D721Med (cell line): Measurements from ENCODE around the gene TMLHE.
"Not testable (repeated sequence)": the region's sequence is repeated elsewhere in the genome, so short reads cannot be mapped to it uniquely, and the experiment has no call there.

Experiments
- DNase-seq: peaks from one replicate; pipeline ENCODE4 v3.0.0; 2011; ENCODE audit warnings: low spot score; ENCODE audit not compliant: insufficient read length
- FAIRE-seq: peaks from 2 replicates; lab custom pipeline; 2011; peaks lifted over from hg19 to GRCh38; lab: Jason Lieb, UNC
- TF ChIP-seq, protein P1 (sequence below): IDR thresholded peaks from 2 replicates; pipeline ENCODE4 v1.5.1; 2012; ENCODE audit warnings: mild to moderate bottlenecking, control low read depth; ENCODE audit not compliant: insufficient read depth; ENCODE audit errors: missing control alignments

Gene TMLHE, protein sequence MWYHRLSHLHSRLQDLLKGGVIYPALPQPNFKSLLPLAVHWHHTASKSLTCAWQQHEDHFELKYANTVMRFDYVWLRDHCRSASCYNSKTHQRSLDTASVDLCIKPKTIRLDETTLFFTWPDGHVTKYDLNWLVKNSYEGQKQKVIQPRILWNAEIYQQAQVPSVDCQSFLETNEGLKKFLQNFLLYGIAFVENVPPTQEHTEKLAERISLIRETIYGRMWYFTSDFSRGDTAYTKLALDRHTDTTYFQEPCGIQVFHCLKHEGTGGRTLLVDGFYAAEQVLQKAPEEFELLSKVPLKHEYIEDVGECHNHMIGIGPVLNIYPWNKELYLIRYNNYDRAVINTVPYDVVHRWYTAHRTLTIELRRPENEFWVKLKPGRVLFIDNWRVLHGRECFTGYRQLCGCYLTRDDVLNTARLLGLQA

DNA sequence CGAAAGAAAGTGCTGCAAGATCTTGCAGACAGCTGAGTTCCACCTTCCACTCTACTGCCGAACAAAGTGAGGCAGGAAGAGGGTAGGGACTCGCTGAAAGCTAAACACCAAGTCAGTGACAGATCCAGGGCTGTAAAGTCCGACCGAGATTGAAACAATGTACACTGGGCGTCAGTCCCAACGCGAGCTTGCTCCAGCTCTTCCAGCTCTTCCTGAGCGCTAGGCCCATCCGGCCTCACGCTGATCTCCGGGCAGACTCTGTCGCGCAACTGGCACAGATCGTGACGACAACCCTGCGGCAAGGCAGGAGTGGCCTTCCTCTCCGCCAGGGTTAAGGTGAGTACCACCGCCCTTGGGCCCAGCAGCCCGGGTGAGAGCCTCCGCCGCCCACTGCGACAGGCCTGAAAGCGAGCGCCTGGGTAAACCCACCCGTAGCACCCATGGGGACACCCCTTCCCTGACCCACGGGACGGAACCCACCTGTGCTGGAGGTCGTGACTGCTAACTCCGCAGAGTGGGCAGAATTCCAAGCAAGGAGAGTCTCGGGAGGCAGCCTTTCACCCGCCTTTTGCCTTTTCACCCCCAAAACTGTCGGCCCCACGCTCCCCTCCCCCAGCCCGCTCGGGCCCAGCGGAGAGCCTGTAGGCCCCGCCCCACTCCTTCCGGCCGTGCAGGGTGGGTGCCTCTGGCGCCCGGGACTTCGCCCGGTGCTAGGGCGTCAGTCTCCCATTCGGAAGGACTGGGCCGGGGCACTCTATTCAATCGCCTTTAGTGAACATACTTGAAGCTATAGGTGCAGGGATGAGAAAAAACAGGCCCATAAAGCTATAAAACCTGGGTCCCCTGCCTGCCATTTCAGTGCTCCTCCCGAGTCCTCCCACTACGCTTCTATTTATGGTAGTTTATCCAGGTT lies at the start of gene TMLHE, which contains the start of gene SPRY3:
Gene TMLHE (minus strand): TSS at position 641 of the 913 bp plus-strand sequence. CDS start 67,676 bp downstream, outside the sequence.
Gene SPRY3 (plus strand): TSS at position 275 of the 913 bp plus-strand sequence.
- no peak for FAIRE-seq

DNA sequence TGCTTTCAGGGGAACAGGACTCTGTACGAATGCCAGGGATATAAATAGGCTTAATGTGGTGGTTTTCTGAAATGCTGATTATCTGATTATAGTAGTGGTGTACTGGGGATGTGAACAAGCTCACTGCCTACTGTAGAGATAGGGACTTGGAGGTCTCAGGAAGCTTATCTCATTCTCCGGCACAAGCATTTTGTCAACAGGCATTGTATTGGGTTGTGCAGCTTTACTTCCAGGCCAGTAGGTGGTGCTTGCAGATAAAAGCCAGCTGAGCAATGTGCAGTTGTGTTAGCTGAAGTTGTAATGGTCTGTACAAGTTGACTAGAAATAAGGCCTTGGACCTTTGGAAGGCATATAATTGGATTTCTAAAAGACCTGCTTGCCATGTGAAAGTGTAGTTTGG lies 49.5 kb upstream of the TMLHE start:
- DNase-seq (no peak), FAIRE-seq (no peak)
- TF ChIP-seq, protein P1, sequence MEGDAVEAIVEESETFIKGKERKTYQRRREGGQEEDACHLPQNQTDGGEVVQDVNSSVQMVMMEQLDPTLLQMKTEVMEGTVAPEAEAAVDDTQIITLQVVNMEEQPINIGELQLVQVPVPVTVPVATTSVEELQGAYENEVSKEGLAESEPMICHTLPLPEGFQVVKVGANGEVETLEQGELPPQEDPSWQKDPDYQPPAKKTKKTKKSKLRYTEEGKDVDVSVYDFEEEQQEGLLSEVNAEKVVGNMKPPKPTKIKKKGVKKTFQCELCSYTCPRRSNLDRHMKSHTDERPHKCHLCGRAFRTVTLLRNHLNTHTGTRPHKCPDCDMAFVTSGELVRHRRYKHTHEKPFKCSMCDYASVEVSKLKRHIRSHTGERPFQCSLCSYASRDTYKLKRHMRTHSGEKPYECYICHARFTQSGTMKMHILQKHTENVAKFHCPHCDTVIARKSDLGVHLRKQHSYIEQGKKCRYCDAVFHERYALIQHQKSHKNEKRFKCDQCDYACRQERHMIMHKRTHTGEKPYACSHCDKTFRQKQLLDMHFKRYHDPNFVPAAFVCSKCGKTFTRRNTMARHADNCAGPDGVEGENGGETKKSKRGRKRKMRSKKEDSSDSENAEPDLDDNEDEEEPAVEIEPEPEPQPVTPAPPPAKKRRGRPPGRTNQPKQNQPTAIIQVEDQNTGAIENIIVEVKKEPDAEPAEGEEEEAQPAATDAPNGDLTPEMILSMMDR, result peak; percentile 5

More for the DNA sequence above, at the start of gene TMLHE, which contains the start of gene SPRY3:
- TF ChIP-seq, protein P1, result no peak
- DNase-seq, result no peak

GRCh38 chrX:155645180-155645579 lies 32.4 kb upstream of the TMLHE start:
- FAIRE-seq, result no peak
- DNase-seq, result no peak
- TF ChIP-seq, protein P1, result no peak

DNA sequence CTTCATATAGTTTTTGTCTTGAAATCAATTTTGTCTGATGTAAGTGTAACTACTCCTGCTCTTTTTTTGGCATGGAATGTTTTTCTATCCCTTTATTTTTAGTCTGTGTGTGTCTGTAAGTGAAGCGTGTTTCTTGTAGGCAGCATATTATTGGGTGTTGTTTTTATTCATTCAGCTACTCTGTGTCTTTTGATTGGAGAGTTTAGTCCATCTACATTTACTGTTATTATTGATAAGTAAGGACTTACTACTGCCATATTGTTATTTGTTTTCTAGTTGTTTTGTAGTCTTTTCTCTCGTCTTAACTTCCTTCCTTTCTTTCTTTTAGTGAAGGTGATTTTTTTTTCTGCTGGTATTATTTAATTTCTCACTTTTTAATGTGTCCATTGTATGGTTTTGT lies 30.5 kb upstream of the TMLHE start:
- TF ChIP-seq, protein P1, result no peak
- no peak for FAIRE-seq
- no peak for DNase-seq

DNA sequence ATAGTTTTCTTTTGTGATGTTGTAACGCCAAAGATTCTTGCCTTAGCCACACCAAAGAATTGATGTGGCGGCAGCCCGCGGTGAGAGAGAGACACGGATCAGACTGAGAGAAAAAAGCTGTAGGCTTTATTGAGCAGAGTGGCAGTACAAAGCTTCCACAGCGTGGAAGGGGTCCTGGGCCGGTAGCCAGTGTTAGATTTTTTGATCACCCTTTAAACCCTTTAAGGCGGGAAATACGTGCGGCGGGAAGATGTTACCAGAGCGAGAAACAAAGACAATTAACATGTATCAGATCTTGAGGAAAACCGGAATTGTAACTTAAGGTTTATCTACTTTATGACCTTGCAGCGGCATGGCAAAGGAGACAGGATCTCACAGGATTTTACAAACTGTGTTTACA lies 28.6 kb upstream of the TMLHE start:
- DNase-seq, FAIRE-seq: not testable (repeated sequence)

DNA sequence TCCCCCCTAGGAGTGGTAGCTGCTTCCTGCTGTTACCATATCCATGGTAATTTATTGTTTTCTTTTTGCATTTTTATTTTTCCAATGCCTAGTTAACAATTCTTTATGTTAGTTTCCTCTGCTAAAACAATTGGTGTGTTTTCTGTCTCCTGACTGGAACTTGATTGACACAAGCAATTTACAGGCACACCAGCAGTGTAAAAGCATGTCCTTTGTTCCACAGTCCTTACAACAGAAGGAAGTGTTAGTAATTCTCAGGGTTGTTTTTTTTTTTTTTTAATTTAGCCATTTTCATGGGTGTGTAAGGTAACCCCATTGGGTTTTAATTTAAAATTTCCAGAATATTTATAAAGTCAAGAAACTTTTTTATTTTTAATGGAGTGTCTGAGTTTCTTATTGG lies 25.0 kb upstream of the TMLHE start:
- no peak for FAIRE-seq
- TF ChIP-seq, protein P1, result no peak

DNA sequence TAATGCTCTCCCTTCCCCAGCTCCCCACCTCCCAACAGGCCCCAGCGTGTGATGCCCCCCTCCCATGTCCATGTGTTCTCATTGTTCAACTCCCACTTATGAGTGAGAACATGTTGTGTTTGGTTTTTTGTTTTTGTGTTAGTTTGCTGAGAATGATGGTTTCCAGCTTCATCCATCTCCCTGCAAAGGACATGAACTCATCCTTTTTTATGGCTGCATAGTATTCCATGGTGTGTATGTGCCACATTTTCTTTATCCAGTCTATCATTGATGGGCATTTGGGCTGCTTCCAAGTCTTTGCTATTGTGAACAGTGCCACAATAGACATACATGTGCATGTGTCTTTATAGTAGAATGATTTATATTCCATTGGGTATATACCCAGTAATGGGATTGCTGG lies 22.3 kb upstream of the TMLHE start:
- not testable (repeated sequence) for FAIRE-seq, DNase-seq

More for the DNA sequence above, 25.0 kb upstream of the TMLHE start:
- no peak for DNase-seq
